Epithelial cell of esophagus (primary cell): Measurements from ENCODE around the gene CSN1S1.
"Not testable (repeated sequence)": the region's sequence is repeated elsewhere in the genome, so short reads cannot be mapped to it uniquely, and the experiment has no call there.

Experiments used
- DNase-seq: peaks from one replicate; pipeline ENCODE4 v3.0.0; 2010; ENCODE audit warnings: low read depth
- H3K4me3 ChIP-seq: 2 replicates; pipeline ENCODE4 v1.5.1; 2011; ENCODE audit warnings: mild to moderate bottlenecking, low read length, control low read depth
- CTCF ChIP-seq: IDR thresholded peaks from 2 replicates; pipeline ENCODE4 v1.5.1; 2011; ENCODE audit warnings: low read depth, mild to moderate bottlenecking, low read length, control low read depth, inconsistent platforms; ENCODE audit not compliant: insufficient read depth; ENCODE audit errors: missing control alignments

CSN1S1 gene

GRCh38 chr4:69896530-69897116, 34.2 kb upstream of the CSN1S1 start:
- TF ChIP-seq CTCF = peak; percentile 57
- peak; percentile 17 for DNase-seq
- H3K4me3 ChIP-seq = no peak overlapping the region

GRCh38 chr4:69907151-69907550, 23.7 kb upstream of the CSN1S1 start:
- H3K4me3 ChIP-seq = no peak overlapping the region
- peak; percentile 9 for DNase-seq
- TF ChIP-seq CTCF = no peak

GRCh38 chr4:69909195-69909594, 21.7 kb upstream of the CSN1S1 start:
- TF ChIP-seq CTCF = no peak
- DNase-seq = no peak
- H3K4me3 ChIP-seq = no peak overlapping the region

DNA sequence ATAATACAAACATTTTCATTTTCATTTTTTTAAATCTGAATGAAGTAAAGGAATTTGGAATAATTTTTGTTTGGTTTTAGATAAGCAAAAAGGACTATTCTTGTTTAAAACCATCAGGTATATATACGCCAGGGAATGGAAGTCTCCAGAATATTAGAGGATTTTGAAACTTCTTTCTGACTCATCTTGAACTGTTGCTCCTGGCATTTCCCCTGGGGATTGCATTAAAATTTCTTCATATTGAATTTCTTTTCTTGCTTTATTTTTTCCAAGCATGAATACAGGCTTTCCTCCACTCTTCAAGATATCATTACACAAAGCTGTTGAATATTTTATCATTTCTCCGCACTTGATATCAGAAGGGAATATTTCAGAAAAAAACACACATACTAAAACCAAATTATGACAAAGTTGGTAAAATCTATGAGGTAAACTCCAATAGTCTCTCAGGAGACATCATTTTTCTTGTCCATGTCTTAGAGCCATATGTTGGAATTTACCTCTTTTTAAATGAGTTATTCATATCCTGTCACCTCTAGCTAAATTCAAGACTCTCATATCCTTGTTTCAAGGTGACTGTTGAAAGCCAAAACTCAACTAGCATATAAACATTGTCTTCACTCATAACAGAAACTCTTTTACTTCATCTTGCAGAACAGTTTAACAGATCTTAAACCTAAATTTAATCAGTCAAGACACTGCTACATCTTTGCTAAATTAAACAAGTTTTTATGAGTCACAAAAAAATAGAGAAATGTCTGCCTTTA, 20.7 kb upstream of the CSN1S1 start:
- peak; percentile 14 for DNase-seq
- no peak for TF ChIP-seq CTCF

DNA sequence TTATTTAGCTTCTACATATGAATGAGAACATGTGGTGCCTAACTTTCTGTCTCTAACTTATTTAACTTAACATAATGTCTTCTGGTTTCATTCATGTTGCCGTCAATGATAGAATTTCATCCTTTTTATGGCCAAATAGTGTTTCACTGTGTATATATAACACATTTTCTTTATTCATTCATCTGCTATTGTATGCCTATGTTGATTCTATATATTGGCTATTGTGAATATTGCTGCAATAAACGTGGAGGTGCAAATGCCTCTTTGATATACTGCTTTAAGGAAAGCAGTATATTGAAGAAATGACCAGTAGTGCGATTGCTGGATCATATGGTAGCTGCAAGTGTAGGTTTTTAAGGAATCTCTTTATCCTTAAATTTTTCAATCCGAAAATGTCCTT, 10.0 kb upstream of the CSN1S1 start:
- no peak overlapping the region for H3K4me3 ChIP-seq
- DNase-seq = no peak
- TF ChIP-seq CTCF = no peak

More for the DNA sequence above, 20.7 kb upstream of the CSN1S1 start:
- no peak overlapping the region for H3K4me3 ChIP-seq

DNA sequence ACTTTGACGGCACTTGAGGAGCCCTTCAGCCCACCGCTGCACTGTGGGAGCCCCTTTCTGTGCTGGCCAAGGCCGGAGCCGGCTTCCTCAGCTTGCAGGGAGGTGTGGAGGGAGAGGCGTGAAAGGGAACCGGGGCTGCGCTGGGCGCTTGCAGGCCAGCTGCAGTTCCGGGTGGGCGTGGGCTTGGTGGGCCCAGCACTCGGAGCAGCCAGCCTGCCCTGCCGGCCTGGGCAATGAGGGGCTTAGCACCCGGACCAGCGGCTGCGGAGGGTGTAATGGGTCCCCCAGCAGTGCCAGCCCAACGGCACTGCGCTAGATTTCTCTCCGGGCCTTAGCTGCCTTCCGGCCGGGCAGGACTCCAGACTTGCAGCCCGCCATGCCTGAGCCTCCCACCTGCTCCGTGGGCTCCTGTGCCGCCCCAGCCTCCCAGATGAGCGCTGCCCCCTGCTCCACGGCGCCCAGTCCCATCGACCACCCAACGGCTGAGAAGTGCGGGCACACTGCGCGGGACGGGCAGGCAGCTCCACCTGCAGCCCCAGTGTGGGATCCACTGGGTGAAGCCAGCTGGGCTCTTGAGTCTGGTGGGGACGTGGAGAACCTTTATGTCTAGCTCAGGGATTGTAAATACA, 7.0 kb upstream of the CSN1S1 start:
- not testable (repeated sequence) for H3K4me3 ChIP-seq, DNase-seq

GRCh38 chr4:69934150-69934549, 3.3 kb downstream of the CSN1S1 start:
- TF ChIP-seq CTCF = no peak
- no peak overlapping the region for H3K4me3 ChIP-seq
- no peak for DNase-seq
